Nephron (organoid): ENCODE results near the gene OTUD5.
A peak's percentile ranks its signal among the peaks of the same experiment; 100 is the strongest.

Experiments
- H3K27ac Mint-ChIP-seq, 3 experiments: 2 replicates each; pipeline ENCODE4 v1.8.0; 2020; ENCODE audit warnings: mixed read lengths in 3 of 3, mild to moderate bottlenecking in 2 of 3, moderate library complexity in 1 of 3
- H3K27me3 Mint-ChIP-seq: 2 replicates; pipeline ENCODE4 v1.8.0; 2021; ENCODE audit warnings: low read depth, mild to moderate bottlenecking, moderate library complexity, mixed read lengths
- H3K36me3 Mint-ChIP-seq: 2 replicates; pipeline ENCODE4 v1.8.0; 2020; ENCODE audit warnings: low read depth, mixed read lengths
- H3K4me1 Mint-ChIP-seq: 2 replicates; pipeline ENCODE4 v1.8.0; 2020; ENCODE audit warnings: mixed read lengths
- H3K4me3 Mint-ChIP-seq, 3 experiments: 2 replicates each; pipeline ENCODE4 v1.8.0; 2020; ENCODE audit warnings: mild to moderate bottlenecking in 3 of 3, mixed read lengths in 3 of 3, moderate library complexity in 2 of 3
- H3K9me3 Mint-ChIP-seq: 2 replicates; pipeline ENCODE4 v1.8.0; 2020; ENCODE audit warnings: mixed read lengths
- TF ChIP-seq, protein P1 (sequence below), 3 experiments: fragments of 200-600 bp; sonication (generic); IDR thresholded peaks; one replicate each; pipeline ENCODE4 v1.5.0; 2021; ENCODE audit warnings: antibody characterized with exemption in 3 of 3; ENCODE audit not compliant: unreplicated experiment in 3 of 3

OTUD5 gene

DNA sequence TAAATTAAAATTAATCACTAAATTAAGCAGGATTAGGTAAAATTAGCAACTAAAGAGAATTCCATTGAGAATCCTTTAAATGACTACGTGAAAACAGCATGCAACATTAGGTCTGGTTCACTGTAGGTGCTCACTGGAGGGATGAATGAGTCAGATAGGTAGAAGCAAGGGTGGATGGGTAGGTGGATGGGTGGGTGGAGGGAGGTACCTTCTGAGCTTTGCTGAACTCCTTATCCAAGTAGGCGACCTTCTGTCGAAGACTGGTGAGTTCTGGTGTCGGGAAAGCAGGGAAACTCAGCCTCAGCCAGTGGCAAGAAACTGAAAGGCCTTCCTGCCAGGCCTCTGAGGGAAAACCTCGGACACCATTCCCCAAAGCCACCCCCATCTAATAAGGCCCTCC lies 41.6 kb upstream of the OTUD5 start:
- Mint-ChIP-seq H3K4me1 (peaks cover 7% of the 10 kb centered on the region), H3K27ac (no peak overlapping the region), H3K9me3 (peaks cover 22% of the 10 kb centered on the region), H3K4me3 (peak overlapping the region in 1 of 3 experiments; percentile 27), H3K27me3 (no peaks in the 10 kb centered on the region), H3K36me3 (peaks cover 52% of the 10 kb centered on the region)
- TF ChIP-seq, protein P1, sequence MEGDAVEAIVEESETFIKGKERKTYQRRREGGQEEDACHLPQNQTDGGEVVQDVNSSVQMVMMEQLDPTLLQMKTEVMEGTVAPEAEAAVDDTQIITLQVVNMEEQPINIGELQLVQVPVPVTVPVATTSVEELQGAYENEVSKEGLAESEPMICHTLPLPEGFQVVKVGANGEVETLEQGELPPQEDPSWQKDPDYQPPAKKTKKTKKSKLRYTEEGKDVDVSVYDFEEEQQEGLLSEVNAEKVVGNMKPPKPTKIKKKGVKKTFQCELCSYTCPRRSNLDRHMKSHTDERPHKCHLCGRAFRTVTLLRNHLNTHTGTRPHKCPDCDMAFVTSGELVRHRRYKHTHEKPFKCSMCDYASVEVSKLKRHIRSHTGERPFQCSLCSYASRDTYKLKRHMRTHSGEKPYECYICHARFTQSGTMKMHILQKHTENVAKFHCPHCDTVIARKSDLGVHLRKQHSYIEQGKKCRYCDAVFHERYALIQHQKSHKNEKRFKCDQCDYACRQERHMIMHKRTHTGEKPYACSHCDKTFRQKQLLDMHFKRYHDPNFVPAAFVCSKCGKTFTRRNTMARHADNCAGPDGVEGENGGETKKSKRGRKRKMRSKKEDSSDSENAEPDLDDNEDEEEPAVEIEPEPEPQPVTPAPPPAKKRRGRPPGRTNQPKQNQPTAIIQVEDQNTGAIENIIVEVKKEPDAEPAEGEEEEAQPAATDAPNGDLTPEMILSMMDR (IDR thresholded peaks at IDR 0.05; ENCODE audit: unreplicated experiment in 3 of 3): no peak

DNA sequence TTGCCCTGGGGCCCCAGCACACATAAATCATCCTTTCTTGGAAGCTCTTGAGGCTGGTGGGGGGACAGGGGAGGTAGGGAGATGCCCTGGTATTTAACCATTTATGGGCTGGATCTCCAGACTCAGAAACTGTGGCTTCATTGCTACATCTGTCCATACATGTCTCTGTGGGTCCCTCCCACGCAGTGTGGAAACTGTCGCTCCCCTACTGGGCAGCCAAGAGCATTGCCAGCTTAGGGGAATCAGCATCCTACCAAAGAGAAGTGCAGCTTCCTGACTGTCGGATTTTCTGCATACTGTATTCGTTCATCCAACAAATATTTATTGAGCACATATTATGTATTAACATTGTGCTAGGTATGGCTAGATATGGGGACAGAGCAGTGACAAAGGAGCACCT lies 41.0 kb upstream of the OTUD5 start:
- TF ChIP-seq, protein P1 (IDR thresholded peaks at IDR 0.05; ENCODE audit: unreplicated experiment in 3 of 3): no peak
- Mint-ChIP-seq H3K36me3 (peaks cover 52% of the 10 kb centered on the region), H3K27me3 (no peaks in the 10 kb centered on the region), H3K9me3 (peaks cover 18% of the 10 kb centered on the region), H3K27ac (no peak overlapping the region), H3K4me3 (peak overlapping the region; percentile 23 to 54 (median 52)), H3K4me1 (peaks cover 7% of the 10 kb centered on the region)

DNA sequence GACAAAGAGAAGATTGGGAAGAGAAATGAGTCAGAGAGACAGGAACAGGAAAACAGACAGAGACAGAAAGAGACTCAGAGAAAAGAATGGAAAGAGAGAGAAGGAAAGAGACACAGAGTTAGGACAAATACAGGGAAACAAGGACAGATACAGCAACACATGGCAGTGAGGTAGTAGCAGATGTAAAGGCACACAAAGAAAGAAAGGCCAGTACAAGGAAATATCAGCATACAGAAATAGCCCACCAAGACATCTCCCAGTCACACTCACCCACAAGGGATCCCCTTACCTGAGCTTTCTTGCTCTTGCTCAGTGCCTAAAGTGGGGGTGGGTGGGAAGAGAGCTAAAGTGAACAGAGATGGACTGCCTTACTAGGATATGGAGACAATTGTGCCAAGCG lies 40.5 kb upstream of the OTUD5 start:
- TF ChIP-seq, protein P1 (IDR thresholded peaks at IDR 0.05; ENCODE audit: unreplicated experiment in 3 of 3): no peak
- Mint-ChIP-seq H3K4me1 (peaks cover 7% of the 10 kb centered on the region), H3K36me3 (peaks cover 52% of the 10 kb centered on the region), H3K9me3 (peaks cover 18% of the 10 kb centered on the region), H3K4me3 (peak overlapping the region; percentile 28 to 40 (median 31)), H3K27me3 (no peaks in the 10 kb centered on the region), H3K27ac (no peak overlapping the region)

DNA sequence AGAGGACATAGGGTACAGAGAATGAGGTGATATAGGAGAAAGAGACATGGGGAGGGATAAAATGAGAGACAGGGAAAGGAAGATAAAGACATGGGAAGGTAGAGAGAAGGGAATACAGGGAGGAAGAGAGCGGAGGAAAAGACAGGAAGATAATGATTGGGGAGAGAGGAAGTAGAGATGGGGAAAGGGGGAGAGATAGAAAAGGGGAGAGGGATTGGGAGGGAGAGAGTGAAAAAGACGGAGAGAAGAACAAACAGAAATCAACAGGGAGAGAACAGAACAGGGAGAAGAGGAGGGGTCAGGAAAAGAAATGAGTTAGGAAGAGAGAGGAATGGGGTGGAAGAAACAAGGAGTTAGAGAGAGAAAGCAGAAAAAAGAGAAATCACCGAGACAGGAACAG lies 40.0 kb upstream of the OTUD5 start:
- peaks cover 55% of the 10 kb centered on the region for H3K36me3 Mint-ChIP-seq
- no peaks in the 10 kb centered on the region for H3K27me3 Mint-ChIP-seq
- peaks cover 20% of the 10 kb centered on the region for H3K9me3 Mint-ChIP-seq
- H3K4me1 Mint-ChIP-seq: peaks cover 7% of the 10 kb centered on the region
- TF ChIP-seq, protein P1 (IDR thresholded peaks at IDR 0.05; ENCODE audit: unreplicated experiment in 3 of 3): no peak
- H3K27ac Mint-ChIP-seq: no peak overlapping the region
- peak overlapping the region; percentile 2 to 40 (median 5) for H3K4me3 Mint-ChIP-seq

DNA sequence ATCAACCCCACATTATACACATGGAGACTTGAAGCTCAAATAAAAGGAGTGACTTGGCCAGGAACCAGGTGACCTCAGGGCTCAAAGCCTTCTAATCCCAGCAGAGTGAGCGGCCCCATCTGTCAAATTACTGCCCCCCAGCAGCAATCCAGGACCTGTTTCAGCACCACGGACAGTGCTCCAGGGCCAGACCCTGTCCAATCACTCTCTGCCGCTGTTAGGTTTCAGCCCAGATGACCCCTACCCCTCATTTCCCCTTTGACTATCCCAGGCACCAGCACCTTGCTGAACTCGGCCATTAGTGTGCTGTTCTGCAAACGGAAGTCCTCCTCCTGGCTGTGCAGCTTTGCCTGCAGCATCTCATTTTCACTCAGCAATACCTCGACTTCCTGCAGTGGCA lies 39.6 kb upstream of the OTUD5 start:
- H3K27me3 Mint-ChIP-seq: no peaks in the 10 kb centered on the region
- no peak overlapping the region for H3K27ac Mint-ChIP-seq
- peaks cover 7% of the 10 kb centered on the region for H3K4me1 Mint-ChIP-seq
- H3K36me3 Mint-ChIP-seq: peaks cover 58% of the 10 kb centered on the region
- no peak overlapping the region for H3K4me3 Mint-ChIP-seq
- H3K9me3 Mint-ChIP-seq: peaks cover 21% of the 10 kb centered on the region
- TF ChIP-seq, protein P1 (IDR thresholded peaks at IDR 0.05; ENCODE audit: unreplicated experiment in 3 of 3): no peak

DNA sequence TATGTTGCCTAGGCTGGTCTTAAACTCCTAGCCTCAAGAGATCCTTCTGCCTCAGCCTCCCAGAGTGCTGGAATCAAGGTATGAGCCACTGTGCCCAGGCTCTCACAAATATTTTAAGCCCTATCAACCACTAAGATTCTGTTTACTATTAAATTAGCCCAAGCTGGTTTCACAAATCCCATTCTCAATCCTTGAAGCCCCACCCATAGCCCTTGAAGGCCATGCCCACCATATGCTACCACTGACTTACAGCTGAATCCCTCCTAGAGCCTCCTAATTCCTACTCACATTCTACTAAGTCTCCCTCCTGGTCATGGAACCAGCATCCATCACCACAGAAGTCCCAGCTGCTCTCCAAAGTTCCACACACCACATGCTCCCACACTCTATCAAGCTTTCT lies 34.9 kb upstream of the OTUD5 start:
- Mint-ChIP-seq H3K4me1 (no peaks in the 10 kb centered on the region), H3K27me3 (no peaks in the 10 kb centered on the region), H3K27ac (no peak overlapping the region), H3K36me3 (peaks cover 45% of the 10 kb centered on the region), H3K9me3 (peaks cover 7% of the 10 kb centered on the region), H3K4me3 (no peak overlapping the region)
- TF ChIP-seq, protein P1 (IDR thresholded peaks at IDR 0.05; ENCODE audit: unreplicated experiment in 3 of 3): no peak
